Prostate gland (tissue), 2 donors: Measurements from ENCODE around the gene UGT1A8.

Experiments
- CTCF ChIP-seq, 4 experiments: fragments of 200-600 bp in 2 of 4; fragments of 450-650 bp in 2 of 4; sonication (generic) in 2 of 4; IDR thresholded peaks; 1 replicate in 3 of 4; 2 replicates in 1 of 4; pipeline ENCODE4 v1.5.1; 2016 to 2019; ENCODE audit warnings: antibody characterized with exemption in 4 of 4, mild to moderate bottlenecking in 2 of 4, moderate library complexity in 2 of 4
- POLR2A ChIP-seq: fragments of 450-650 bp; IDR thresholded peaks from one replicate; pipeline ENCODE4 v1.6.1; 2016; ENCODE audit warnings: antibody characterized with exemption, mild to moderate bottlenecking
- POLR2AphosphoS5 ChIP-seq: sonication (generic); formaldehyde crosslinking; IDR thresholded peaks from one replicate; pipeline ENCODE4 v1.6.1; 2017; ENCODE audit warnings: antibody characterized with exemption

GRCh38 chr2:233588400-233588799 is 29.0 kb upstream of the UGT1A8 start:
- TF ChIP-seq POLR2A: no peak
- no peak for TF ChIP-seq POLR2AphosphoS5
- no peak for TF ChIP-seq CTCF (IDR thresholded peaks at IDR 0.05)
